Thoracic aorta (tissue), 2 donors: Measurements from ENCODE around the gene UBASH3A. TPM values are rescaled to one million over a fixed set of nuclear protein-coding genes. Genes with fewer than 3 reads are reported as not detected.
"Not testable (repeated sequence)": the region's sequence is repeated elsewhere in the genome, so short reads cannot be mapped to it uniquely, and the experiment has no call there.

ENCODE experiments used
- ATAC-seq: fragments of 150-250 bp; one replicate; pipeline ENCODE4 v1.8.0; 2017; ENCODE audit warnings: low read depth; ENCODE audit not compliant: insufficient number of reproducible peaks, low FRiP score
- DNase-seq: peaks from one replicate; pipeline ENCODE4 v3.0.0-alpha.2; 2020; ENCODE audit warnings: low spot score
- H3K27ac ChIP-seq, 2 donors: fragments of 200-600 bp; sonication (generic); 1 replicate in 1 of 2; 2 replicates in 1 of 2; pipeline ENCODE4 v1.5.1; 2016; ENCODE audit warnings: mild to moderate bottlenecking in 2 of 2, moderate library complexity in 2 of 2
- H3K27me3 ChIP-seq: fragments of 200-600 bp; sonication (generic); replicated peaks from 2 replicates; pipeline ENCODE4 v1.6.0; 2016; ENCODE audit warnings: mild to moderate bottlenecking; ENCODE audit not compliant: insufficient read depth
- H3K36me3 ChIP-seq: fragments of 200-600 bp; sonication (generic); one replicate; pipeline ENCODE4 v1.5.1; 2016
- H3K4me1 ChIP-seq, 2 donors: fragments of 200-600 bp; sonication (generic); 1 replicate in 1 of 2; 2 replicates in 1 of 2; pipeline versions ENCODE4 v1.5.1 to v1.6.0; 2016; ENCODE audit warnings: low read depth in 2 of 2, mild to moderate bottlenecking in 1 of 2; ENCODE audit not compliant: control insufficient read depth in 1 of 2
- H3K4me3 ChIP-seq: fragments of 200-600 bp; sonication (generic); 2 replicates; pipeline ENCODE4 v1.5.1; 2016; ENCODE audit warnings: mild to moderate bottlenecking
- H3K9me3 ChIP-seq: fragments of 200-600 bp; sonication (generic); 2 replicates; pipeline ENCODE4 v1.5.1; 2016
- total RNA-seq, 2 donors: library from RNA; depleted of rRNA; stranded (reverse); fragments of >200 nt; gene quantifications; one replicate each; pipeline versions ENCODE4 v1.1.0 to v1.2.3, GENCODE V29; 2016
- TF ChIP-seq, protein P1 (sequence below): fragments of 200-600 bp; sonication (generic); IDR thresholded peaks from one replicate; pipeline ENCODE4 v1.5.1; 2019; ENCODE audit warnings: antibody characterized with exemption

The UBASH3A gene
- total RNA-seq, 2 donors from 2014 or later: 1.2 to 1.3 TPM

DNA sequence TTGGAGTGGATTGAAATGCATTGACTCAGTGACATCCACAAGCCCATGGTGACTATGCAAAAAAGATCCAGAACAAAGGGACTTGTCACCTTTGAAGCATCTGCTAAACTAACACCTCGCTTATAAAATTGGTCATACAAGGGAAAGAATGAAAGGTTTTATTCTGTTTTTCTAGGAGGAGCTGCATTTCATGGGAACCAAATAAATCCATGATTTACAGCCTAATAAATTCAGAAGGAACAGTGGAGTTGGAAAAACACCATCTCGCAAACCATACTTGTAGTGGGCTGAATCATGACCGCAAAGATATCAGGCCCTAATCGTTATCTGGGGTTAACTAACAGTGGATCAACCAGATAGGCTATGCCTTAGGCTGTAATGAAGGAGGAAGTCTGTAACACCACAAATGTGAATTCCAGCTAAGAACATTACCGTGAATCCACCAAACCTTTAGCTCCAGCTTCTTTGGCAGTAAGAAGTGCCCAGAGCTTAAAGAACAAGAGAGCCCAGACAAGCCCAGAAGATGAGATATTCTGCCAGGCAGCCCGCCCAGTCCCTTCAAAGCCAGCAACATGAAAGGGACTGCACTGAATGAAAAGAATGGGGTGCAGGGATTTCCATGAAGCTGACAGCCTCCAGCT is 64.9 kb downstream of the UBASH3A start:
- Histone ChIP-seq H3K4me3 (no peak overlapping the region), H3K4me1 (no peaks in the 10 kb centered on the region), H3K9me3 (no peaks in the 10 kb centered on the region), H3K36me3 (no peaks in the 10 kb centered on the region), H3K27ac (no peak overlapping the region), H3K27me3 (no peaks in the 10 kb centered on the region)
- TF ChIP-seq, protein P1, sequence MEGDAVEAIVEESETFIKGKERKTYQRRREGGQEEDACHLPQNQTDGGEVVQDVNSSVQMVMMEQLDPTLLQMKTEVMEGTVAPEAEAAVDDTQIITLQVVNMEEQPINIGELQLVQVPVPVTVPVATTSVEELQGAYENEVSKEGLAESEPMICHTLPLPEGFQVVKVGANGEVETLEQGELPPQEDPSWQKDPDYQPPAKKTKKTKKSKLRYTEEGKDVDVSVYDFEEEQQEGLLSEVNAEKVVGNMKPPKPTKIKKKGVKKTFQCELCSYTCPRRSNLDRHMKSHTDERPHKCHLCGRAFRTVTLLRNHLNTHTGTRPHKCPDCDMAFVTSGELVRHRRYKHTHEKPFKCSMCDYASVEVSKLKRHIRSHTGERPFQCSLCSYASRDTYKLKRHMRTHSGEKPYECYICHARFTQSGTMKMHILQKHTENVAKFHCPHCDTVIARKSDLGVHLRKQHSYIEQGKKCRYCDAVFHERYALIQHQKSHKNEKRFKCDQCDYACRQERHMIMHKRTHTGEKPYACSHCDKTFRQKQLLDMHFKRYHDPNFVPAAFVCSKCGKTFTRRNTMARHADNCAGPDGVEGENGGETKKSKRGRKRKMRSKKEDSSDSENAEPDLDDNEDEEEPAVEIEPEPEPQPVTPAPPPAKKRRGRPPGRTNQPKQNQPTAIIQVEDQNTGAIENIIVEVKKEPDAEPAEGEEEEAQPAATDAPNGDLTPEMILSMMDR: no peak
- no peak for ATAC-seq
- DNase-seq: no peak

DNA sequence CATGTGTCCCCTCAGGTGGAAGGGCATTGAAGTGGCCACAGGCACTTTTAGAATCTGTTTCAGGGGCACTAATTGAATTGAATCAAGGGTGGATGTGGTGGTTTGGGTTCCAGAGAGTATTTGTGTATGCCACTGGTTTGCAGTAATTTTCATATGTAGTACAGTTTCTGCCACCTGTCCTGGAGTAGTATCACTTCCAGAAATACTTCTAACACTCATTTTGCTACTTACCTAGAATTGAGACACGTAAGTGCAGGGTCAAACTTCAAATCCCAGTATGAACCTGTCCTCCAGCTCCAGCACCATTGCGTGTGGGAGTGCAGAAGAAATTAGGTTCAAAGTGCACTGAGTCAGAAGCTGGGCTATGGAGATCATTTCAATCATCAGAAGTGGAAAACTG is 65.6 kb downstream of the UBASH3A start:
- Histone ChIP-seq H3K4me3 (no peak overlapping the region), H3K9me3 (no peaks in the 10 kb centered on the region), H3K36me3 (no peaks in the 10 kb centered on the region), H3K27ac (no peak overlapping the region), H3K27me3 (no peaks in the 10 kb centered on the region), H3K4me1 (no peaks in the 10 kb centered on the region)
- TF ChIP-seq, protein P1: no peak
- ATAC-seq (no peak), DNase-seq (no peak)

DNA sequence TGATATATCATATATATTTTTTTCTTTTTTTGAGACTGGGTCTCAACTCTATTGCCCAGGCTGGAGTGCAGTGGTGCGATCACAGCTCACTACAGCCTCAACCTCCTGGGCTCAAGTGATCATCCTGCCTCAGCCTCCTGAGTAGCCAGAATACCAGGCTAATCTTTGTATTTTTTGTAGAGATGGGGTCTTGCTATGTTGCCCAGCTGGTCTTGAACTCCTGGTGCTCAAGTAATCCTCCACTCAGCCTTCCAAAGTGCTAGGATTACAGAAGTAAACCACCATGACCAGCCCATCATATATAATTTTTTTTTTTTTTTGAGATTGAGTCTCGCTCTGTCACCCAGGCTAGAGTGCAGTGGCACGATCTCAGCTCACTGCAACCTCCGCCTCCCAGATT is 66.0 kb downstream of the UBASH3A start:
- DNase-seq, H3K36me3 ChIP-seq, H3K9me3 ChIP-seq, ATAC-seq, H3K27ac ChIP-seq, H3K4me3 ChIP-seq, H3K27me3 ChIP-seq, H3K4me1 ChIP-seq: not testable (repeated sequence)

DNA sequence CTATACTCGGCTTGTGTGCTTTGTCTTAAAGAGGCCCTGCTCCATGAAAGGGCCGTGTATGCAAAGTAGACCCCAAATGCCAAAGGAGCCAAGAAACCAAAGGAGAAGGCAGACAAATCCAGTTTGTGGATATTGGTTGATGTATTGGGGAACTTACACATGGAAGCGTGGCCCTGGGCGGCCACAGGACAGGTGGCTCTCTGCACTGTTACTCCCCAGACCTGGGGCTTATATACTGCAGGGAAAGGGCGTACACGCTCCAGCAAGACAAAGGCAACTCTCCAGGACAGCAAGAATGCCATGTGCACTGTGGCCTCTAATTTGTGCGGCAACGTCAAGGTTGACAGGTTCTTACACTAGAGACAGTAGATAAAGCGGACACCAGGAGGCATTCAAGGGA is 67.5 kb downstream of the UBASH3A start:
- DNase-seq (no peak), ATAC-seq (no peak)
- TF ChIP-seq, protein P1: no peak
- no peak overlapping the region for H3K27ac ChIP-seq
- no peaks in the 10 kb centered on the region for H3K36me3 ChIP-seq
- no peaks in the 10 kb centered on the region for H3K4me1 ChIP-seq
- H3K9me3 ChIP-seq: no peaks in the 10 kb centered on the region
- H3K4me3 ChIP-seq: no peak overlapping the region
- H3K27me3 ChIP-seq: no peaks in the 10 kb centered on the region

DNA sequence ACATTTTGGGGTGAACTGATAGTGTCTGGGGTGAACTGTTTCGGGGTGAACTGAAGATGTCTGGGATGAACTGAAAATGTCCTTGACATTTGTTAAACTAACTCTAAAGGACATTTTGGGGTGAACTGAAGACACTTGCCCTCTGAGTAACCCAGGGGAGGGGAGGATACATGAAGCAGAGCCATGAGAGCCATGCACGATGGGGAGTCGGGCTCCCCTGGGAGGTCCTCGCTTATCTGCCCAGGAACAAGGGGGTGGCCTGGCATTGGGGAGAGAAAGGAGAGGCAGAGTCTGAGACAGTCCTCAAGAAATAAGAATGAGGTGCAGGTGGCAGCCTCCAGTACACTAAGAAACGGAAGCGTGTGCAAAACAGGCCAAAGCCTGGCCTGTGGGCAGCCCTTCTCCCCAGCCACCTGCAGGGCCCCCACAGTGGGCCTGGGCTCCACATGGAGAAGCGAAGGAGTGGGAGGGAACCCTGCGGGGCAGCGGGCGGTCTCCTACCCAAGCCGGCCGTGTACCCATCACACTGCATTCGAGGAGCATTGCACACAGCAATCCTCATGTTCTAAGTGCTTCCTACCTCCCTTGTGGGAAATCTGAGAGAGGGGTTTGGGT is 68.1 kb downstream of the UBASH3A start:
- H3K4me1 ChIP-seq: no peaks in the 10 kb centered on the region
- DNase-seq (no peak), ATAC-seq (no peak)
- no peaks in the 10 kb centered on the region for H3K9me3 ChIP-seq
- TF ChIP-seq, protein P1: no peak
- H3K4me3 ChIP-seq: no peak overlapping the region
- H3K27ac ChIP-seq: no peak overlapping the region
- H3K27me3 ChIP-seq: no peaks in the 10 kb centered on the region
- H3K36me3 ChIP-seq: no peaks in the 10 kb centered on the region

DNA sequence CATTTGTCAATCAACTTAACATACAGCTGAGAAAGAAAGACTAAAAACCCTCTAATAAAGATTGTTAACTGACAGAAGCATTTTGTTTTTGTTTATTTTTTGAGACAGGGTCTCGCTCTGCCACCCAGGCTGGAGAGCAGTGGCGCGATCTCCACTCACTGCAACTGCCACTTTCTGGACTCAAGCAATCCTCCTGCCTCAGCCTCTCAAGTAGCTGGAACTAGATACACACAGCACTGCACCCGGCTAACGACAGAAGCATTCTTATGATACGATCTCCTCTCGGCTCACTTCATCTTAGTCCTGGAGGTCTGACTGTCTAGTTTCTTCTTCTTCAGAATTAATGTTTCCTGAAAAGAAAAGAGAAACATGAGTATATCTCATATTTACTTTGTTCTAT is 68.8 kb downstream of the UBASH3A start:
- Histone ChIP-seq H3K4me3 (no peak overlapping the region), H3K27me3 (no peaks in the 10 kb centered on the region), H3K27ac (no peak overlapping the region), H3K4me1 (no peaks in the 10 kb centered on the region), H3K9me3 (no peaks in the 10 kb centered on the region), H3K36me3 (no peaks in the 10 kb centered on the region)
- TF ChIP-seq, protein P1: no peak
- DNase-seq: no peak
- ATAC-seq: no peak
